ENCODE results near the gene RABGAP1. TPM values are rescaled to one million over a fixed set of nuclear protein-coding genes. Genes with fewer than 3 reads are reported as not detected.

The RABGAP1 gene
- total RNA-seq, 1 experiment from 2014 or later, result 85.1 TPM

DNA sequence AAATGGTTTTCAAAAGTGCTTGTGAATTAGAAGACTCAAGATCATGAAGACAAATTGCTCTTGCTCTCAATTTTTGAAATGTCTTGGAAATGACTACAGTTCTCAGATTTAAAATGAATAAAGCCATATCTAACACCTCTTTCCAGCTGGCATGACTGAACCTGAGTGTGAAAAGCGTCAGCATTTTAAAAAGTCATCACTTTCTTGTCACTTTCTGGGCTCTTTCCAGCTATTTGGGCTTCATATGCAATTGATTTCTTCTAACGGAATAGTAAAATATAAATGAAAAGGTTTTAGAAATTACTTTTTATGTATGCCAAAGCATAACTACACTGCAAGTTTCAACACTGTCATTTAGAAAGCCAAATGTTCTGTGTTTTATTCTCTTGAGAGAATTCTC is 95.0 kb downstream of the RABGAP1 start:
- Histone ChIP-seq H3K36me3 (ENCODE audit: insufficient read depth, low read length) (peaks cover 25% of the 10 kb centered on the region), H2AFZ (ENCODE audit: low read length) (no peak overlapping the region), H3K79me2 (ENCODE audit: low read length) (peaks cover 31% of the 10 kb centered on the region), H3K9me2 (replicated peaks; ENCODE audit: insufficient read depth, low read length) (no peaks in the 10 kb centered on the region), H3K4me3 (ENCODE audit: low read length) (no peak overlapping the region), H4K20me1 (ENCODE audit: insufficient read depth, low read depth, low read length) (no peaks in the 10 kb centered on the region), H3K4me1 (ENCODE audit: low read length) (no peaks in the 10 kb centered on the region), H3K4me2 (ENCODE audit: low read depth, low read length, poor library complexity, severe bottlenecking) (no peak overlapping the region), H3K27ac (ENCODE audit: low read length) (no peak overlapping the region), H3K9ac (ENCODE audit: low read length) (no peak overlapping the region), H3K9me3 (ENCODE audit: low read length) (no peaks in the 10 kb centered on the region), H3K27me3 (ENCODE audit: low read length) (no peaks in the 10 kb centered on the region)
- no peak for DNase-seq

DNA sequence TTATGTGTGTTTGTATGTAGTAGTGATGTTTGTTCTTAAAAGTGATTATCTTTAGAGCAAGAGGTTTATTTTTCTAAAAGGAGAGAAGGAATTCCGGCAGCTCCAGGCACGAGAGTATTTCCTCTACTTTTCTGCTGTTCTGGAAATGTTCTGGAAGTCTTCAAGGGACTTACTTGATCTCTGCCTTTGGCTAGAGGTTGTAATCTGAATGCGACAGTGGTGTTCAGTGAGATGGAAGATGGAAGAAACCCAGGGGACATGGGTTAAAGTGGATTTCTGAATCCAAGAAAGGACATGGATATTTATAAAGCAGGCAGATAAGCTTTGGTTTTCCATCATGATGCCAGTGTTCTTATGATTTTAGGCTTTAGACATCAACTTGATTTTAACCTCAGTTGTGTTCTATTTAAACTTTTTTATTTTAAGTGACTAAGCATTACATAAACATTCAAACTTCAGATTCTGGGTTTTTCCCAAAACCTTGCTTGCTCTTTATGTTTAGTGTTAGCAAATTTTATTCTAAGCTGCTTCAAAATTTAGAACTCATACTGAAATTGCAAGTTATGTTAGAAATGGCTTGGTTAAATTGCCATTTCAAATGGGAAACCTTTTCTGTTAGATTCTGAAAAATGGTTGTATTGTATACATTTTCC is 96.2 kb downstream of the RABGAP1 start:
- Histone ChIP-seq H3K9me2 (replicated peaks; ENCODE audit: insufficient read depth, low read length) (no peaks in the 10 kb centered on the region), H3K4me3 (ENCODE audit: low read length) (no peak overlapping the region), H2AFZ (ENCODE audit: low read length) (no peak overlapping the region), H3K27ac (ENCODE audit: low read length) (no peak overlapping the region), H3K4me1 (ENCODE audit: low read length) (no peaks in the 10 kb centered on the region), H3K36me3 (ENCODE audit: insufficient read depth, low read length) (peaks cover 37% of the 10 kb centered on the region), H3K9ac (ENCODE audit: low read length) (no peak overlapping the region), H4K20me1 (ENCODE audit: insufficient read depth, low read depth, low read length) (no peaks in the 10 kb centered on the region), H3K27me3 (ENCODE audit: low read length) (no peaks in the 10 kb centered on the region), H3K9me3 (ENCODE audit: low read length) (no peaks in the 10 kb centered on the region), H3K4me2 (ENCODE audit: low read depth, low read length, poor library complexity, severe bottlenecking) (no peak overlapping the region), H3K79me2 (ENCODE audit: low read length) (peaks cover 30% of the 10 kb centered on the region)
- no peak for DNase-seq

DNA sequence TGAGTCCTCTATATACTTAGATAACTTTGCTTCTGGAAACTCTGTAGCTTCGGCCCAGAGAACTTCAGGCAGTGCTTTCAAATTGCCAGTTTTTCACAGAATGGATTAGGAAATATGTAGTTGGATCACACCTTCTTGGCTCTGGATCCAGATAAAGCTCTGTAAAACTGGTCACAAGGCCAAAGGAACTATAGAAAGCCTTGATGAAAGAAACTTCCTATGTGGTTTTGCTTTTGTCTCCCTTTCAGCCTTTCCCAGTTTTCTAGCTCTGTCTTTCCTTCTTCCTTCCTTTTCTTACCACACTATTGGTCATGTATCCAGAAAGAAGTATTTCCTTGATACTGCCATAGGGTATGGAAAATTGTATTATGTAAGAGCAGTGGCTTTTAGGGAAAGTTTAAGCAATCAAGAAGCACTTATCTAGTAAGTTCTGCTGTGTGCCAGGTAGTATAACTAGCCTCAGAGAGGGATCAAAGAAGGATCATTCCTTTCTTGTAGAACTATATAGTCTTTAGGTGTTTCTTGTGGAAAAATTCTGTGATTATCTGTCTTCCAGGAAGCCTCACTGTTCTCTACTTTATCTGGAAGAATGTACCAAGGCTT is 98.9 kb downstream of the RABGAP1 start:
- Histone ChIP-seq H2AFZ (ENCODE audit: low read length) (no peak overlapping the region), H3K9me3 (ENCODE audit: low read length) (no peaks in the 10 kb centered on the region), H3K4me1 (ENCODE audit: low read length) (no peaks in the 10 kb centered on the region), H3K9me2 (replicated peaks; ENCODE audit: insufficient read depth, low read length) (no peaks in the 10 kb centered on the region), H3K27me3 (ENCODE audit: low read length) (no peaks in the 10 kb centered on the region), H3K36me3 (ENCODE audit: insufficient read depth, low read length) (peaks cover 49% of the 10 kb centered on the region), H3K27ac (ENCODE audit: low read length) (no peak overlapping the region), H4K20me1 (ENCODE audit: insufficient read depth, low read depth, low read length) (no peaks in the 10 kb centered on the region), H3K4me2 (ENCODE audit: low read depth, low read length, poor library complexity, severe bottlenecking) (no peak overlapping the region), H3K9ac (ENCODE audit: low read length) (no peak overlapping the region), H3K4me3 (ENCODE audit: low read length) (no peak overlapping the region), H3K79me2 (ENCODE audit: low read length) (peaks cover 34% of the 10 kb centered on the region)
- no peak for DNase-seq

DNA sequence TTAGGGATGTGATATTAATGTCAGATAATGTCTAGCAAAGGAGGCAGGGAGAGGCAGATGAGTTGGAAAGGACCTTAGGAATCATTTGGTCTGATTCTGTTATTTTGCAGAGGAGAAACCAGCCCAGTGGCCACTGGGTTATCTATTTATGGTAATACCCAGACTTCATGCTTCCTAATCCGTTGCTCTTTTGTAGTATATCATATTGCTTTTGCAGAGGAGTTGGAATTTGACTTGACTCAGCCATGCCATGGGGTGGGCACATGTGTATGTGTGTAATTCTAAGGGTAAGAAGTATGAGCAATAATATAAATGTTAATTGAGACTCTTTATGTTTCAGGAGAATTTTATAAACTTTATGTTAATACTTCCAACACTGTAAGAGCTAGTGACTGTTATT is 100.0 kb downstream of the RABGAP1 start:
- Histone ChIP-seq H3K4me2 (ENCODE audit: low read depth, low read length, poor library complexity, severe bottlenecking) (no peak overlapping the region), H3K9ac (ENCODE audit: low read length) (no peak overlapping the region), H4K20me1 (ENCODE audit: insufficient read depth, low read depth, low read length) (no peaks in the 10 kb centered on the region), H3K36me3 (ENCODE audit: insufficient read depth, low read length) (peaks cover 42% of the 10 kb centered on the region), H2AFZ (ENCODE audit: low read length) (no peak overlapping the region), H3K9me2 (replicated peaks; ENCODE audit: insufficient read depth, low read length) (no peaks in the 10 kb centered on the region), H3K4me3 (ENCODE audit: low read length) (no peak overlapping the region), H3K27me3 (ENCODE audit: low read length) (no peaks in the 10 kb centered on the region), H3K79me2 (ENCODE audit: low read length) (peaks cover 34% of the 10 kb centered on the region), H3K9me3 (ENCODE audit: low read length) (no peaks in the 10 kb centered on the region), H3K27ac (ENCODE audit: low read length) (no peak overlapping the region), H3K4me1 (ENCODE audit: low read length) (no peaks in the 10 kb centered on the region)
- no peak for DNase-seq

DNA sequence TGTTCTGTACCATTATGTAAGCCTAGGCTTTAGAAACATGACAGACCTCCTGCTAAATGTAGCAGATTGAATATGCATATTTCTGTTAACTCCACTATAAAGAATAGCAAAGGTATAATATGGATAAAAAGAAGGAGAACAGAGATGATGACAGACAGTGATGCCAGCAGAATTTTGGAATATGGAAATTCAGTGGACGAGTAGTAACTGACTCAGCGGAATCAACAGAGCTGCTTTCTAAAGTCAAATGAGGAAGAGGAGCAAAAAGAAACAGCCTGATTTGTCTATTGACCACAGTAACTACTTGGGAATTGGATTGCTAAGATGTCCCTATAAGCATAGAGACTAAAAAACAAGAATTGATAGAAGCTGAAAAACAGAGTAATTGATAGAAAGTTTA is 100.7 kb downstream of the RABGAP1 start:
- H3K27ac ChIP-seq (ENCODE audit: low read length), result no peak overlapping the region
- no peak overlapping the region for H2AFZ ChIP-seq (ENCODE audit: low read length)
- no peak for DNase-seq
- H3K4me2 ChIP-seq (ENCODE audit: low read depth, low read length, poor library complexity, severe bottlenecking), result no peak overlapping the region
- no peaks in the 10 kb centered on the region for H3K9me2 ChIP-seq (replicated peaks; ENCODE audit: insufficient read depth, low read length)
- no peaks in the 10 kb centered on the region for H3K27me3 ChIP-seq (ENCODE audit: low read length)
- no peak overlapping the region for H3K4me3 ChIP-seq (ENCODE audit: low read length)
- H3K9ac ChIP-seq (ENCODE audit: low read length), result no peak overlapping the region
- H3K36me3 ChIP-seq (ENCODE audit: insufficient read depth, low read length), result peaks cover 42% of the 10 kb centered on the region
- peaks cover 34% of the 10 kb centered on the region for H3K79me2 ChIP-seq (ENCODE audit: low read length)
- no peaks in the 10 kb centered on the region for H3K9me3 ChIP-seq (ENCODE audit: low read length)
- H4K20me1 ChIP-seq (ENCODE audit: insufficient read depth, low read depth, low read length), result no peaks in the 10 kb centered on the region
- H3K4me1 ChIP-seq (ENCODE audit: low read length), result no peaks in the 10 kb centered on the region

DNA sequence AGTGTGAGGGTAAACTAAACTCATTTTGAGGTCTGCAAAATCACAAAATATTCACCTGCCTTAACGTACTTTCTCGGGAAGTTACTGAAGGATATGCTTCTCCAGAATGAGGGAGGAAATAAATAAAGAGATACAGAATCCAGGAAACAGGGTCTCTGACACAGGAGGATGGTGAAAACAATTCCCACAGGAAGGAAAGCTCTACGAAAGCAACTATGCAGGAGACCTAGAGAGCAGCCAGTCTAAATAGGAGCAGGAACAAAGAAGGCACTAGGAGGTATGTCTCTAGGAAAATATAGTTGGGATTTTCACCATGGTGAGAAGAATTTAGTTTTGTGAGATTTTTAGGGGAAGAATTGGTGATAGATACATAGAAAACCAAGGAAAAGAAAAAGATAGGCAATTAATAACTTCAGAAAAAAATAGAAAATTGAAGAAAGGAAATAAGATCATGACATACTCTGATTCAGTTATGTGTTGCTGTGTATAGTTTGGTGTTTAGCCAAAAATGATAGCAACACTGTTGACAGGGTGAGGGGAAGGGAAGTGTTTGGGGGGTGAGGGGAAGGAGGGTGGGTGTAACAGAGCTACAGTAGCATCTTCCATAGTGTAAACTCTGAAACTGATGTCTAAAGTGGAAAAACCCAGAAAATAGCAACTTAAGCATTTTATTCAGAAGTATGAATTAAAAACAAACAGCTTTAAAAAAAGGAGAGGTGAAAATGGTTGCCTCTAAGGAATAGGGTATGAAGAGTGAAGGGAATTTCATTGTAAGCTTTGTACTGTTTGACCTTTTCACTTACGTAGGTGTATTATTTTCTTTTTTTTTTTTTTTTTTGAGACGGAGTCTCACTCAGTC is 102.5 kb downstream of the RABGAP1 start:
- Histone ChIP-seq H3K27me3 (ENCODE audit: low read length) (no peaks in the 10 kb centered on the region), H3K9me3 (ENCODE audit: low read length) (no peaks in the 10 kb centered on the region), H3K9ac (ENCODE audit: low read length) (no peak overlapping the region), H3K4me2 (ENCODE audit: low read depth, low read length, poor library complexity, severe bottlenecking) (no peak overlapping the region), H2AFZ (ENCODE audit: low read length) (no peak overlapping the region), H3K9me2 (replicated peaks; ENCODE audit: insufficient read depth, low read length) (no peaks in the 10 kb centered on the region), H3K79me2 (ENCODE audit: low read length) (peaks cover 24% of the 10 kb centered on the region), H3K4me1 (ENCODE audit: low read length) (no peaks in the 10 kb centered on the region), H4K20me1 (ENCODE audit: insufficient read depth, low read depth, low read length) (no peaks in the 10 kb centered on the region), H3K27ac (ENCODE audit: low read length) (no peak overlapping the region), H3K36me3 (ENCODE audit: insufficient read depth, low read length) (peaks cover 34% of the 10 kb centered on the region), H3K4me3 (ENCODE audit: low read length) (no peak overlapping the region)
- no peak for DNase-seq

DNA sequence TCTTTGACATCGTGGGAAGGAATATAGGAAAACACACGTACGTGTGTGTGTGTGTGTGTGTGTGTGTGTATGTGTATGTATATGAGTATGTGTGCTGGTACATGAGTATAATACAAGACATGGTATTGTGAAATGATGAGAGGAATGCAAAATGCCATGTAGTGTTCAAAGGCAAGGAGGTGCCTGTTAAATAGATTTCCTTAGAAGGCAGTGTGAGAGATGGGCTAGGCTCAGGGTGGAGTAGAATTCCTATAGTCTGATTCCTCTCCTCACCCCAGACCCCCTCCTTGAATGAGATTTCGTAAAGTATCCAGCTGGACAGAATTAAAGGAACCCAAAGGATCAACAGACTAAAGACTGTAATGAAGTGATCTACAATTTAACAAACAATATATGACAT is 103.8 kb downstream of the RABGAP1 start:
- no peaks in the 10 kb centered on the region for H4K20me1 ChIP-seq (ENCODE audit: insufficient read depth, low read depth, low read length)
- H3K79me2 ChIP-seq (ENCODE audit: low read length), result peaks cover 18% of the 10 kb centered on the region
- H3K27ac ChIP-seq (ENCODE audit: low read length), result no peak overlapping the region
- peaks cover 28% of the 10 kb centered on the region for H3K36me3 ChIP-seq (ENCODE audit: insufficient read depth, low read length)
- H3K9me3 ChIP-seq (ENCODE audit: low read length), result no peaks in the 10 kb centered on the region
- no peaks in the 10 kb centered on the region for H3K9me2 ChIP-seq (replicated peaks; ENCODE audit: insufficient read depth, low read length)
- H3K4me3 ChIP-seq (ENCODE audit: low read length), result no peak overlapping the region
- H2AFZ ChIP-seq (ENCODE audit: low read length), result no peak overlapping the region
- no peaks in the 10 kb centered on the region for H3K27me3 ChIP-seq (ENCODE audit: low read length)
- H3K4me2 ChIP-seq (ENCODE audit: low read depth, low read length, poor library complexity, severe bottlenecking), result no peak overlapping the region
- H3K4me1 ChIP-seq (ENCODE audit: low read length), result no peaks in the 10 kb centered on the region
- no peak for DNase-seq
- H3K9ac ChIP-seq (ENCODE audit: low read length), result no peak overlapping the region

DNA sequence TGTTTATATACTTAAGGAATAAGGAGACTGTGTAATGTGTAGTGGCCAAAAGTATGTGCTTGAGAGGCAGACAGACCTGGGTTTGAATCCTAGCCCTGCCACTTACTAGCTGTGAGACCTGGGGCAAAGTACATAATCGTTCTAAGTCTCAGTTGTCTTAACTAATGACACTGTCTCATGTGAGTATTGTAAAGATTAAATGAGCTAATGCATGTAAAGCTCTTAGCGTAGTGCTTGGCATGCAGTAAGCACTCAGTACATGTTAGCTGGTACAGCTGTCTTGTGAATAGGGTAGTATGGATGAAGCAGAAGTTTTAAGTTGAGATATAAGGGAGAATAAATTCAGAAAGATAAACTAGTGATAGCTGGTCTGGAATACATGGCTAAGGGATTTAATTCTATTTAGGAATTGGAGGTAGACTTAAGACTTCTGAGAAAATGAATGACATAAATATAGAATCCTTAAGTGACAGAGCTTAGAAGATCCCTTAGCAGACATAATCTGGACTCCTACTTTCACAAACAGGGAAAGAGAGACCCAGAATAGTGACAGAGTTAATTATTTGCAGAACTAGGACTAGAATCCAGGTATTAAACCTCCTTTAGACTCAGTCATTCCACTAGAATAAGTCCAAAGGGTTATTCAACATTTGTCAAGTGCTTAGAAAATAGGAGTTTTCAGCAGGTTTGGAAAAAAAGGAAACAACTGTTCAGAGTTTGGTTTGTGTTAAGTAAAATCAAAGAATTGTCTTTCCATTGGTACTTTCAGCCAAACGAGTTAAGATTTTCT is 105.8 kb downstream of the RABGAP1 start:
- Histone ChIP-seq H3K79me2 (ENCODE audit: low read length) (peaks cover 17% of the 10 kb centered on the region), H3K4me2 (ENCODE audit: low read depth, low read length, poor library complexity, severe bottlenecking) (no peak overlapping the region), H3K27me3 (ENCODE audit: low read length) (no peaks in the 10 kb centered on the region), H3K4me1 (ENCODE audit: low read length) (no peaks in the 10 kb centered on the region), H3K4me3 (ENCODE audit: low read length) (no peak overlapping the region), H3K9ac (ENCODE audit: low read length) (no peak overlapping the region), H3K36me3 (ENCODE audit: insufficient read depth, low read length) (peaks cover 18% of the 10 kb centered on the region), H3K9me3 (ENCODE audit: low read length) (no peaks in the 10 kb centered on the region), H2AFZ (ENCODE audit: low read length) (no peak overlapping the region), H3K9me2 (replicated peaks; ENCODE audit: insufficient read depth, low read length) (no peaks in the 10 kb centered on the region), H4K20me1 (ENCODE audit: insufficient read depth, low read depth, low read length) (no peaks in the 10 kb centered on the region), H3K27ac (ENCODE audit: low read length) (no peak overlapping the region)
- no peak for DNase-seq

All from Karpas-422 (cell line).